ENCODE data around the gene MMP26. TPM values are rescaled to one million over a fixed set of nuclear protein-coding genes. Genes with fewer than 3 reads are reported as not detected.
A peak's percentile ranks its signal among the peaks of the same experiment; 100 is the strongest.

Gene MMP26
- total and polyA plus RNA-seq, 10 of the 15 experiments (the other 5 are each of a cell fraction or from before 2014, with no cell fraction given): not detected

GRCh38 chr11:4699697-4700435 lies 4.7 kb upstream of the MMP26 start (continued):
- TF ChIP-seq IRF3 (IDR thresholded peaks at IDR 0.05) (no peak), STAT3 (IDR thresholded peaks at IDR 0.05; ENCODE audit: low read depth, low read length) (no peak), IKZF2 (IDR thresholded peaks at IDR 0.05) (peak; percentile 26 to 44; a peak in 2 of 4 replicates), TCF3 (IDR thresholded peaks at IDR 0.05; ENCODE audit: borderline replicate concordance, insufficient read depth, low read depth, low read length) (no peak), POU2F2 (IDR thresholded peaks at IDR 0.05; ENCODE audit: borderline replicate concordance, low read depth, low read length) (peak; percentile 65; the same call in 1 of the 3 replicates), RELB (IDR thresholded peaks at IDR 0.05; ENCODE audit: low read depth) (peak; percentile 44; the same call in 1 of the 2 replicates), PKNOX1 (IDR thresholded peaks at IDR 0.05) (no peak), STAT1 (conservative IDR thresholded peaks at IDR 0.05) (no peak), HSF1 (IDR thresholded peaks at IDR 0.05; ENCODE audit: low read depth, low read length) (no peak), PBX3 (IDR thresholded peaks at IDR 0.05; ENCODE audit: insufficient replicate concordance, low read depth, low read length) (no peak), ZNF384 (IDR thresholded peaks at IDR 0.05; ENCODE audit: borderline replicate concordance, low read depth, low read length) (no peak), RCOR1 (conservative IDR thresholded peaks at IDR 0.05; ENCODE audit: low read depth, low read length) (no peak), HDAC6 (IDR thresholded peaks at IDR 0.05; ENCODE audit: unreplicated experiment) (no peak), RUNX3 (IDR thresholded peaks at IDR 0.05; ENCODE audit: low read length) (peak; percentile 51), SKIL (IDR thresholded peaks at IDR 0.05; ENCODE audit: low read depth, poor library complexity, severe bottlenecking) (peak; percentile 30), MTA2 (IDR thresholded peaks at IDR 0.05; ENCODE audit: low read depth) (0 out of 2 replicates have a peak, but pooled peaks have one; percentile 41), POLR2AphosphoS2 (IDR thresholded peaks at IDR 0.05; ENCODE audit: low read depth, low read length) (no peak), USF1 (IDR thresholded peaks at IDR 0.05; ENCODE audit: borderline replicate concordance, extremely low read length, insufficient read depth, low read depth, low read length) (no peak), CBX3 (IDR thresholded peaks at IDR 0.05; ENCODE audit: borderline replicate concordance, low read depth) (no peak)
